H1 (cell line): ENCODE results near the gene HRH1. TPM values are rescaled to one million over a fixed set of nuclear protein-coding genes. Genes with fewer than 3 reads are reported as not detected.

Experiments
- CTCF ChIA-PET: fragments of 300-600 bp; sonication (Branson Sonifier 250); formaldehyde crosslinking; loops from one replicate; lab custom pipeline; 2021; ENCODE audit not compliant: partially characterized antibody; lab: Charles Lee
- POLR2A ChIA-PET: fragments of 300-600 bp; sonication (Branson Sonifier 250); formaldehyde crosslinking; loops from one replicate; lab custom pipeline; 2021; ENCODE audit warnings: inconsistent platforms; ENCODE audit not compliant: partially characterized antibody; lab: Charles Lee
- DNase-seq, 2 experiments: peaks; one replicate each; pipeline versions ENCODE4 v3.0.0 to v3.0.0-alpha.2; 2010 to 2022; ENCODE audit warnings: low spot score in 2 of 2, low read depth in 1 of 2, mixed read lengths in 1 of 2
- FAIRE-seq: peaks from 2 replicates; lab custom pipeline; 2011; peaks lifted over from hg19 to GRCh38; lab: Jason Lieb, UNC
- H2AFZ ChIP-seq: 2 replicates; pipeline ENCODE4 v1.8.1; 2012; ENCODE audit warnings: low read length, inconsistent platforms
- H2AK5ac ChIP-seq: 2 replicates; pipeline ENCODE4 v1.6.1; 2013; ENCODE audit warnings: low read depth, low read length
- H2BK120ac ChIP-seq: replicated peaks from 2 replicates; pipeline ENCODE3; 2013; ENCODE audit warnings: low read depth, low read length, inconsistent platforms
- H2BK12ac ChIP-seq: 2 replicates; pipeline ENCODE4 v1.6.1; 2013; ENCODE audit warnings: low read depth, low read length
- H2BK15ac ChIP-seq: 2 replicates; pipeline ENCODE4 v1.6.1; 2013; ENCODE audit warnings: low read length
- H2BK20ac ChIP-seq: 2 replicates; pipeline ENCODE4 v1.6.1; 2013; ENCODE audit warnings: low read length
- H2BK5ac ChIP-seq: 2 replicates; pipeline ENCODE4 v1.6.1; 2013; ENCODE audit warnings: low read depth, low read length
- H3K14ac ChIP-seq: 2 replicates; pipeline ENCODE4 v1.6.1; 2013; ENCODE audit warnings: inconsistent platforms; ENCODE audit not compliant: insufficient read length
- H3K18ac ChIP-seq: 2 replicates; pipeline ENCODE4 v1.6.1; 2013; ENCODE audit warnings: low read length; ENCODE audit errors: extremely low read depth
- H3K23ac ChIP-seq: 2 replicates; pipeline ENCODE4 v1.6.1; 2013; ENCODE audit warnings: inconsistent platforms; ENCODE audit not compliant: insufficient read length
- H3K23me2 ChIP-seq: 2 replicates; pipeline ENCODE4 v1.6.1; 2013; ENCODE audit warnings: low read depth, low read length
- H3K27ac ChIP-seq: 2 replicates; pipeline ENCODE4 v1.6.1; 2011; ENCODE audit warnings: low read depth, low read length, inconsistent platforms
- H3K27me3 ChIP-seq, 4 experiments: replicated peaks in 1 of 4; 1 replicate in 1 of 4; 2 replicates in 3 of 4; pipeline versions ENCODE4 v1.6.1 to v1.8.1; 2011 to 2013; ENCODE audit warnings: low read length in 3 of 4, mild to moderate bottlenecking in 3 of 4, inconsistent platforms in 2 of 4, mixed read lengths in 2 of 4, moderate library complexity in 1 of 4; ENCODE audit not compliant: control insufficient read depth in 3 of 4, insufficient read depth in 3 of 4; ENCODE audit errors: extremely low read depth in 1 of 4
- H3K36me3 ChIP-seq, 4 experiments: 2 replicates each; pipeline versions ENCODE4 v1.6.1 to v1.8.1; 2011 to 2013; ENCODE audit warnings: mild to moderate bottlenecking in 4 of 4, low read length in 3 of 4, moderate library complexity in 2 of 4, control low read depth in 1 of 4, inconsistent platforms in 1 of 4; ENCODE audit not compliant: insufficient read depth in 4 of 4, control insufficient read depth in 2 of 4
- H3K4ac ChIP-seq: replicated peaks from 2 replicates; pipeline ENCODE3; 2013; ENCODE audit warnings: low read length, low read depth, mixed read lengths, inconsistent platforms; ENCODE audit not compliant: insufficient read length
- H3K4me1 ChIP-seq, 4 experiments: replicated peaks in 1 of 4; 1 replicate in 1 of 4; 2 replicates in 3 of 4; pipeline versions ENCODE4 v1.6.1 to v1.8.1; 2011 to 2013; ENCODE audit warnings: low read length in 3 of 4, inconsistent platforms in 2 of 4, mixed read lengths in 1 of 4; ENCODE audit not compliant: insufficient read depth in 4 of 4, control insufficient read depth in 3 of 4
- H3K4me2 ChIP-seq, 2 experiments: 2 replicates each; pipeline versions ENCODE4 v1.6.1 to v1.8.1; 2011 to 2013; ENCODE audit warnings: low read depth in 2 of 2, low read length in 2 of 2, control low read depth in 1 of 2, inconsistent platforms in 1 of 2, mild to moderate bottlenecking in 1 of 2; ENCODE audit not compliant: insufficient read depth in 1 of 2
- H3K4me3 ChIP-seq, 4 experiments: fragments of 200-600, 300-600 bp in 1 of 4; sonication (generic), shearing (Covaris generic), sonication (Bioruptor Twin) in 1 of 4; 2 replicates each; pipeline versions ENCODE4 v1.5.1 to v1.8.1; 2011 to 2016; ENCODE audit warnings: low read length in 4 of 4, low read depth in 3 of 4, control low read depth in 2 of 4, inconsistent platforms in 2 of 4, mild to moderate bottlenecking in 2 of 4, mixed read lengths in 1 of 4, moderate library complexity in 1 of 4; ENCODE audit not compliant: insufficient read depth in 2 of 4; ENCODE audit errors: extremely low read depth in 1 of 4
- H3K56ac ChIP-seq: replicated peaks from 2 replicates; pipeline ENCODE3; 2013; ENCODE audit warnings: low read depth, mild to moderate bottlenecking, mixed read lengths, low read length, inconsistent platforms; ENCODE audit not compliant: insufficient read length
- H3K79me1 ChIP-seq: 2 replicates; pipeline ENCODE4 v1.6.1; 2013; ENCODE audit warnings: low read depth, low read length, control low read depth
- H3K79me2 ChIP-seq, 2 experiments: 2 replicates each; pipeline versions ENCODE4 v1.6.1 to v1.8.1; 2012 to 2013; ENCODE audit warnings: low read length in 2 of 2, mild to moderate bottlenecking in 2 of 2, inconsistent platforms in 1 of 2; ENCODE audit not compliant: insufficient read depth in 2 of 2, control insufficient read depth in 1 of 2
- H3K9ac ChIP-seq, 4 experiments: replicated peaks in 1 of 4; 1 replicate in 1 of 4; 2 replicates in 3 of 4; pipeline versions ENCODE4 v1.6.1 to v1.8.1; 2011 to 2013; ENCODE audit warnings: low read depth in 3 of 4, low read length in 3 of 4, control low read depth in 2 of 4, mild to moderate bottlenecking in 2 of 4, moderate library complexity in 2 of 4, inconsistent platforms in 1 of 4; ENCODE audit errors: extremely low read depth in 1 of 4
- H3K9me3 ChIP-seq, 2 experiments: 2 replicates each; pipeline versions ENCODE4 v1.6.1 to v1.8.1; 2012 to 2013; ENCODE audit warnings: mild to moderate bottlenecking in 2 of 2, moderate library complexity in 2 of 2, control low read depth in 1 of 2, inconsistent platforms in 1 of 2, low read depth in 1 of 2, low read length in 1 of 2, mixed read lengths in 1 of 2; ENCODE audit not compliant: insufficient read depth in 2 of 2
- H4K20me1 ChIP-seq, 2 experiments: replicated peaks in 1 of 2; 2 replicates each; pipeline versions ENCODE3 to v1.8.1; 2011 to 2013; ENCODE audit warnings: inconsistent platforms in 2 of 2, low read length in 2 of 2, mild to moderate bottlenecking in 1 of 2; ENCODE audit not compliant: insufficient read depth in 2 of 2, control insufficient read depth in 1 of 2
- H4K5ac ChIP-seq: 2 replicates; pipeline ENCODE4 v1.6.1; 2013; ENCODE audit warnings: low read length, low read depth, mixed read lengths, inconsistent platforms; ENCODE audit not compliant: insufficient read length
- H4K8ac ChIP-seq: 2 replicates; pipeline ENCODE4 v1.8.0; 2013; ENCODE audit warnings: mild to moderate bottlenecking, moderate library complexity, low read length, inconsistent platforms; ENCODE audit not compliant: insufficient read depth; ENCODE audit errors: extremely low read depth
- H4K91ac ChIP-seq: replicated peaks from 2 replicates; pipeline ENCODE3; 2013; ENCODE audit warnings: low read length, mixed read lengths, inconsistent platforms; ENCODE audit not compliant: insufficient read length
- EP300 ChIP-seq, 2 experiments: IDR thresholded peaks; 1 replicate in 1 of 2; 2 replicates in 1 of 2; pipeline ENCODE4 v1.6.1; 2011 to 2012; ENCODE audit warnings: low read depth in 2 of 2, low read length in 2 of 2, mild to moderate bottlenecking in 2 of 2, borderline replicate concordance in 1 of 2, inconsistent platforms in 1 of 2, moderate library complexity in 1 of 2
- TAF1 ChIP-seq: IDR thresholded peaks from 2 replicates; pipeline ENCODE4 v1.6.1; 2011; ENCODE audit warnings: mild to moderate bottlenecking, low read depth, low read length
- WGBS, 2 experiments: shearing (Covaris generic) in 1 of 2; methylation state at CpG; one replicate each; pipeline versions ENCODE4 v1.1.6 to v1.1.7; 2013 to 2015; ENCODE audit warnings: low lambda C conversion rate in 2 of 2, mixed read lengths in 2 of 2, inconsistent platforms in 1 of 2, low coverage in 1 of 2, missing lambda C conversion rate in 1 of 2; ENCODE audit not compliant: insufficient replicate concordance in 2 of 2, insufficient coverage in 1 of 2, insufficient read length in 1 of 2; ENCODE audit errors: extremely low coverage in 1 of 2, missing lambda C conversion rate in 1 of 2; 5-methylcytosine and 5-hydroxymethylcytosine counted together
- polyA plus RNA-seq, 7 experiments: library from polyadenylated mRNA; depleted of rRNA in 3 of 7; stranded (reverse) in 5 of 7; unstranded in 2 of 7; fragments of >200 nt in 5 of 7; fragments of 200-250 nt in 2 of 7; gene quantifications; 1 replicate in 5 of 7; 2 replicates in 1 of 7; 4 replicates in 1 of 7; pipeline versions ENCODE4 v1.2.1 to v1.2.3, GENCODE V29; 2011 to 2013; ENCODE audit warnings: missing spikeins in 2 of 7, mixed read lengths in 2 of 7
- total RNA-seq: library from RNA; stranded (reverse); fragmentation: NEBNext Ultra II Directional; extraction: Animal tissue kit (Norgen Biotek cat#: 25700); gene quantifications from 2 replicates; pipeline ENCODE4 v1.2.1, GENCODE V29; 2021

Gene HRH1
- total and polyA plus RNA-seq, 2 of the 8 experiments (the other 6 are each of a cell fraction or from before 2014, with no cell fraction given): 0.11 TPM; not detected in 1

DNA sequence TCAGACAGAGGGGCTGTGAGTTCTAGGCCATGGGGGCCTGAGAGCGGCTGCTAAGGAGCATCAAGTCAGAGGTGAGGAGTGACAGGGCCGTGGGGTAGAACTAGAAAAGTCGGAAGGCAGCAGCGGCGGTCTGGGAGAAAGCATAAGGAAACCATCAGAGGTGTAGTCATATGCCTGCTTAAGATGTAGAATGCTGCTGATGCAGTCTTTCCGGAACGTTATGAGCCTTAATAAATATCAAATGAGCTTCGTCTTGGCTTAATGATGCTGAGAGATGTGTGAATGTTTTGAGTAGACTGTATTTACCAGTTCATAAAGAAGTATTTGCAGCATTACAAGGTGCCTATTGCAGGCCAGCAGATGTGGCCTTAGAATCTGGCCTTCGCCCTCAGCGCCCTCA is 133.1 kb downstream of the HRH1 start:
- no peaks in the 10 kb centered on the region; the same call in 1 of the 2 replicates for H3K79me1 ChIP-seq
- no peak overlapping the region for H3K56ac ChIP-seq
- no peak for FAIRE-seq
- H3K23me2 ChIP-seq: no peaks in the 10 kb centered on the region
- H3K4me3 ChIP-seq: no peak overlapping the region
- DNase-seq: no peak
- 0 out of 8 replicates have a peak, but pooled peaks cover 0 to under 1% (median 0%) of the 10 kb centered on the region in 4 experiments for H3K36me3 ChIP-seq
- no peak overlapping the region for H2BK15ac ChIP-seq
- no peak overlapping the region for H2BK12ac ChIP-seq
- TF ChIP-seq TAF1 (no peak), EP300 (IDR thresholded peaks at IDR 0.05; ENCODE audit: borderline replicate concordance in 1 of 2, low read depth in 2 of 2, low read length in 2 of 2) (no peak)
- 83% methylated on average over 9 of the region's 10 CpGs; no CpG with 5 or more reads in 1 of the 2 experiments for WGBS, 2 experiments
- no peak overlapping the region for H2AK5ac ChIP-seq
- H3K14ac ChIP-seq: no peak overlapping the region
- no peaks in the 10 kb centered on the region for H4K20me1 ChIP-seq
- CTCF ChIA-PET: interaction anchor here (0.9 to 1.8 kb wide), 2 partner anchors 9 to 12 kb away, joined by 3 to 8 read pairs; no protein-coding TSS in a partner anchor
- H4K91ac ChIP-seq: no peak overlapping the region
- H3K23ac ChIP-seq: no peak overlapping the region
- H3K4me2 ChIP-seq: no peak overlapping the region
- no peak overlapping the region for H3K9ac ChIP-seq
- no peak overlapping the region; the same call in 1 of the 2 replicates for H4K8ac ChIP-seq
- no peak overlapping the region for H2BK20ac ChIP-seq
- no peak overlapping the region for H3K4ac ChIP-seq
- H4K5ac ChIP-seq: no peak overlapping the region
- no peaks in the 10 kb centered on the region for H3K79me2 ChIP-seq
- no peak overlapping the region for H2AFZ ChIP-seq
- no peak overlapping the region for H3K18ac ChIP-seq
- no peak overlapping the region for H2BK5ac ChIP-seq
- no peaks in the 10 kb centered on the region for H3K9me3 ChIP-seq
- no peak overlapping the region for H3K27ac ChIP-seq
- POLR2A ChIA-PET: no interaction called here
- no peaks in the 10 kb centered on the region for H3K4me1 ChIP-seq
- no peaks in the 10 kb centered on the region for H3K27me3 ChIP-seq
- no peak overlapping the region for H2BK120ac ChIP-seq
